ENCODE measurements around the gene CNOT11.
"Not testable (repeated sequence)": the region's sequence is repeated elsewhere in the genome, so short reads cannot be mapped to it uniquely, and the experiment has no call there.

CNOT11 gene

GRCh38 chr2:101231937-101232730, 20.6 kb upstream of the CNOT11 start:
- H3K4me2 ChIP-seq (ENCODE audit: low read length): no peak overlapping the region
- H3K9me3 ChIP-seq (ENCODE audit: control insufficient read depth, low read length): no peaks in the 10 kb centered on the region
- H2AFZ ChIP-seq: no peak overlapping the region
- no peak overlapping the region for H3K9ac ChIP-seq
- TF ChIP-seq CTCF (IDR thresholded peaks at IDR 0.05): no peak
- no peaks in the 10 kb centered on the region for H3K27me3 ChIP-seq (ENCODE audit: control insufficient read depth, insufficient read depth, low read length)
- H3K4me1 ChIP-seq: peaks cover 6% of the 10 kb centered on the region
- H3K27ac ChIP-seq: no peak overlapping the region
- no peak overlapping the region for H3K4me3 ChIP-seq (ENCODE audit: low read depth, low read length)
- no peaks in the 10 kb centered on the region for H3K79me2 ChIP-seq
- no peaks in the 10 kb centered on the region for H3K36me3 ChIP-seq (ENCODE audit: control insufficient read depth, insufficient read depth, low read length)

GRCh38 chr2:101232770-101233169, 19.9 kb upstream of the CNOT11 start:
- no peak for TF ChIP-seq CTCF (IDR thresholded peaks at IDR 0.05)
- Histone ChIP-seq H3K4me1 (peaks cover 6% of the 10 kb centered on the region), H3K9me3 (ENCODE audit: control insufficient read depth, low read length) (no peaks in the 10 kb centered on the region), H3K79me2 (no peaks in the 10 kb centered on the region), H3K9ac (no peak overlapping the region), H3K4me2 (ENCODE audit: low read length) (no peak overlapping the region), H3K4me3 (ENCODE audit: low read depth, low read length) (no peak overlapping the region), H3K27me3 (ENCODE audit: control insufficient read depth, insufficient read depth, low read length) (no peaks in the 10 kb centered on the region), H3K27ac (no peak overlapping the region), H2AFZ (no peak overlapping the region), H3K36me3 (ENCODE audit: control insufficient read depth, insufficient read depth, low read length) (no peaks in the 10 kb centered on the region)

DNA sequence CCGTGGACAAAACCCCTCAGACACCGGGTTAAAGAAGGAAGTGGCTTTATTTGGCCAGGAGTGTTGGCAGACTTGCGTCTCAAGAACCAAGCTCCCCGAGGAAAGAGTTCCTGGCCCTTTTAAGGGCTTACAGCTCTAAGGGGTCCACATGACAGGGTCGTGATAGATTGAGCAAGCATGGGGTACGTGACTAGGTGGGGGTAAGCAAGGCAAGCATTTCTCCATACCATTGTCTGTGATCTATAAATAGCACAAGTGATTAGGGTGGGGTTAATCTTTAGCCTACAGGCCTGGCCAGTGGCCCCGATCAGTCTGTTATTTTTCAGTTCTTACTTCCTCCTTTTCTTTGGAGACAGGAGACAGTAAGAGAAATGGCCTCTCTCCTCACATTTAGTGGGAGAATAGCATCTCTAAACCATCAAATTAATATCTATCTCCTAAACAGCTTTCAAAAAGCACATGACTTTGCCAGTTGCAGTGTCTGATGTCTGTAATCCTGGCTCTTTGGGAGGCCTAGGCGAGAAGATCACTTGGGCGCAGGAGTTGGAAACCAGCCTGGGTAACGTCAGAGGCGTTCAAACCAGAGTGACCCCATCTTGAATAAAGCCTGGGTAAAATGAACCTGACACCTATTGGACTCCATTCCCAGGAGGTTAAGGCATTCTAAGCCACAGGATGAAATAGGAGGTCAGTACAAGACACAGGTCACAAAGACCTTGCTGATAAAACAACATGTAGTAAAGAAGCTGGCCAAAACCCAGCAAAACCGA, 18.3 kb upstream of the CNOT11 start:
- Histone ChIP-seq H3K79me2 (no peaks in the 10 kb centered on the region), H3K4me1 (peaks cover 6% of the 10 kb centered on the region), H3K9me3 (ENCODE audit: control insufficient read depth, low read length) (no peaks in the 10 kb centered on the region), H2AFZ (no peak overlapping the region), H3K9ac (no peak overlapping the region), H3K4me3 (ENCODE audit: low read depth, low read length) (no peak overlapping the region), H3K27me3 (ENCODE audit: control insufficient read depth, insufficient read depth, low read length) (no peaks in the 10 kb centered on the region), H3K4me2 (ENCODE audit: low read length) (no peak overlapping the region), H3K27ac (no peak overlapping the region), H3K36me3 (ENCODE audit: control insufficient read depth, insufficient read depth, low read length) (no peaks in the 10 kb centered on the region)
- TF ChIP-seq CTCF (IDR thresholded peaks at IDR 0.05): no peak

GRCh38 chr2:101235956-101236355, 16.7 kb upstream of the CNOT11 start:
- not testable (repeated sequence) for H3K9ac ChIP-seq; H3K4me1 ChIP-seq; H2AFZ ChIP-seq; H3K79me2 ChIP-seq; H3K27ac ChIP-seq; H3K36me3 ChIP-seq (ENCODE audit: control insufficient read depth, insufficient read depth, low read length); H3K9me3 ChIP-seq (ENCODE audit: control insufficient read depth, low read length); H3K27me3 ChIP-seq (ENCODE audit: control insufficient read depth, insufficient read depth, low read length); H3K4me3 ChIP-seq (ENCODE audit: low read depth, low read length); H3K4me2 ChIP-seq (ENCODE audit: low read length)

GRCh38 chr2:101237944-101238343, 14.7 kb upstream of the CNOT11 start:
- not testable (repeated sequence) for H3K79me2 ChIP-seq; H3K27me3 ChIP-seq (ENCODE audit: control insufficient read depth, insufficient read depth, low read length); H3K9ac ChIP-seq; H3K4me2 ChIP-seq (ENCODE audit: low read length); H3K27ac ChIP-seq; H3K4me3 ChIP-seq (ENCODE audit: low read depth, low read length); H3K36me3 ChIP-seq (ENCODE audit: control insufficient read depth, insufficient read depth, low read length); H3K9me3 ChIP-seq (ENCODE audit: control insufficient read depth, low read length); H2AFZ ChIP-seq; H3K4me1 ChIP-seq

Measured in parathyroid adenoma (tissue), 2 donors.